Activated CD4-positive, alpha-beta T cell treated with anti-CD3 and anti-CD28 coated beads, Interleukin-2, Interleukin-4, amounts not matched to agents 100 ng/mL and 50 ng/mL, durations not matched to agents 16 hours and 8 hours (primary cell): ENCODE data around the gene BFSP2.
"Not testable (repeated sequence)": the region's sequence is repeated elsewhere in the genome, so short reads cannot be mapped to it uniquely, and the experiment has no call there.

ENCODE experiments used
- DNase-seq: peaks from one replicate; pipeline ENCODE4 v3.0.0-alpha.2; 2020; ENCODE audit warnings: low spot score

BFSP2 gene

DNA sequence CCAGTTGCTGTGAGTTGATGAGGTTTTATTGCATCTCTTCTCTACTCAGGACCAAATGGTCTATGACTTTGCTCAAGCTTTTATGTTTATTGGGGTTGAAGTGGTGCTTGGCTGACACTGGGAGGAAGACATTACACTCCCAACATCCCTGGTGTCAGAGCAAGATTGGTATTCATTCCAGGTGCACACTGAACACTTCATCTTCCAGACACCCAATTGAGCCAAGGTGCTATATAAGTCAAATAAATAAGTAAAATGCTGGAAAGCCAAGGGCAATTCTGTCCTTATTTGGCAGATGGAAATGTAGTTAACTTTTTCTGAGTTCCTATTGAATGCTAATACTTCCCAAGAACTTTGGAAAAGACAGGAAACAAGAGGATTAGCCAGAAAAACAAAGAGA is 120.4 kb downstream of the BFSP2 start:
- no peak for DNase-seq

DNA sequence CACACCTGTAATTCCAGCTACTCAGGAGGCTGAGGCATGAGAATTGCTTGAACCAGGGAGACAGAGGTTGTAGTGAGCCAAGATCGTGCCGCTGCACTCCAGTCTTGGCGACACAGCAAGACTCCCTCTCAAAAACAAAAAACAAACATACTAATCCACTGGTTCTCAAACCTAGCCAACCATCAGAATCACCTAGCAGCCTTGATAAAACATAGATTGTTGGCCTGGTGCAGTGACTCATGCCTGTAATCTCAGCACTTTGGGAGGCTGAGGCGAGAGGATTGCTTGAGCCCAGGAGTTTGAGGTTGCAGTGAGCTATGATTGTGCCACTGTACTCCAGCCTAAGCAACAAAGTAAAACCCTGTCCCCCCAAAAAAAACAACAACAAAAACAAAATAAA is 121.1 kb downstream of the BFSP2 start:
- DNase-seq, result not testable (repeated sequence)

DNA sequence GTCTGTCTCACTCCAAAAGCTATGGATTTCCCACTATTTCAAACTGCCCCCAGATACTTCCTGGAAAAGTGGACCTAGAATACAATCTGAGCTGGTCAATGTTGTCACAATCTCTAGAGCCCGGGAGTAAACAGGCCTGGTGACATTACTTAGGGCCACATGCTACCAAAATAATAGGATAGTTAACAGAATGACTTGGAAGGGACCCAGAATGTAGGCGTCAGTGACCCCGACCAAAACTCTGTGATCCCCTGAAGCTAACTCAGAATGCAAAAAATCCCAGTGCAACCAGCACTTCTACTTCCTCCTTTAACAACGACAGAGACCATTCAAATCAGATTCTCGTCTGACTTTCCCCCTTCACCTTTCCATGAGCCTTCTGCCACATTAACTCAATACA is 122.1 kb downstream of the BFSP2 start:
- no peak for DNase-seq

DNA sequence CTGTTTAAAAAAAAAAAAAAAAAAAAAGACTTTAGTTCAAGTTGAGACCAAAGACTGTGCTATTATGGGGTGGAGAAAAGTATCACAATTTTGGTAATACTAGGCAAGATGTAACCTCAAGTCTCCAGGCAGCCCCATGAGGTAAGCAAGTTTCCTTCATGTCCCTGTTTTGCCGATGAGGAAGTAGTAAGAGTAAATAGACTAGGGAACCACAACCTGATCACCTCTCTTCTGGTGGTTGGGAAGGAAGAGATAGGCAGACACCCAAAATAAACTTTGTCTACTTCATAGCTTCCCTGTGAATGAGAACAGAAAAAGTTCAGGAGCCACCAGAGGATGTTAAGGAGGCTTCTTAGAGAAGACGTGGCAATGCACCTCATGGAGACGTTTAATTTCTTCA is 123.9 kb downstream of the BFSP2 start:
- not testable (repeated sequence) for DNase-seq
